Activated CD8-positive, alpha-beta T cell treated with anti-CD3 and anti-CD28 coated beads for 36 hours (primary cell): ENCODE data around the gene CCDC12. TPM values are rescaled to one million over a fixed set of nuclear protein-coding genes. Genes with fewer than 3 reads are reported as not detected.
A peak's percentile ranks its signal among the peaks of the same experiment; 100 is the strongest.

Experiments used
- ATAC-seq: fragments of 200-7000 bp; cut with Tn5 transposase; one replicate; pipeline ENCODE4 v1.10.0; 2021; ENCODE audit warnings: mild to moderate bottlenecking, moderate library complexity
- CTCF ChIA-PET: fragments of 350-600 bp; sonication (Branson Sonifier 250); formaldehyde crosslinking; loops from one replicate; lab custom pipeline; 2021; ENCODE audit warnings: antibody characterized with exemption; lab: Charles Lee
- POLR2A ChIA-PET: fragments of 350-600 bp; sonication (Branson Sonifier 250); formaldehyde crosslinking; loops from one replicate; lab custom pipeline; 2021; ENCODE audit warnings: antibody characterized with exemption; lab: Charles Lee
- DNase-seq: peaks from one replicate; pipeline ENCODE4 v3.0.0-alpha.2; 2020
- H3K27ac Mint-ChIP-seq: one replicate; pipeline ENCODE4 v1.8.0; 2021; ENCODE audit warnings: mild to moderate bottlenecking, mixed read lengths
- H3K27me3 Mint-ChIP-seq: one replicate; pipeline ENCODE4 v1.8.0; 2021; ENCODE audit warnings: mixed read lengths
- H3K36me3 Mint-ChIP-seq: one replicate; pipeline ENCODE4 v1.8.0; 2021; ENCODE audit warnings: low read depth, mixed read lengths
- H3K4me1 Mint-ChIP-seq: one replicate; pipeline ENCODE4 v1.8.0; 2021; ENCODE audit warnings: low read depth, mixed read lengths
- H3K4me3 Mint-ChIP-seq: one replicate; pipeline ENCODE4 v1.8.0; 2021; ENCODE audit warnings: mild to moderate bottlenecking, moderate library complexity, mixed read lengths
- H3K9me3 Mint-ChIP-seq: one replicate; pipeline ENCODE4 v1.8.0; 2021; ENCODE audit warnings: mixed read lengths
- CTCF ChIP-seq: fragments of 200-600 bp; IDR thresholded peaks from one replicate; pipeline ENCODE4 v1.8.0; 2022; ENCODE audit warnings: antibody characterized with exemption, mild to moderate bottlenecking
- intact Hi-C: fragments of 100-400 bp; cut with micrococcal nuclease; formaldehyde crosslinking; loops from one replicate; pipeline ENCODE4 v1.10.0; 2022
- total RNA-seq, 2 experiments: library from RNA; stranded (reverse); gene quantifications; one replicate each; pipeline ENCODE4 v1.2.3, GENCODE V29; 2021

Gene CCDC12
- total RNA-seq, 2 experiments from 2014 or later: 51.2 to 51.6 TPM

- Mint-ChIP-seq H3K27me3 (peaks cover 15% of the 10 kb centered on the region), H3K36me3 (no peaks in the 10 kb centered on the region), H3K4me3 (no peak overlapping the region), H3K4me1 (no peaks in the 10 kb centered on the region), H3K27ac (no peak overlapping the region), H3K9me3 (no peaks in the 10 kb centered on the region)
- no peak for TF ChIP-seq CTCF
- ChIA-PET CTCF (interaction anchor here (1.0 to 2.8 kb wide), 3 partner anchors 9 to 32 kb away, joined by 3 to 11 read pairs (median 6); no protein-coding TSS in a partner anchor), POLR2A (no interaction called here)
- DNase-seq: no peak
- intact Hi-C loops: no loop called here
- no peak for ATAC-seq
Observed at GRCh38 chr3:46899151-46900006, 77.2 kb downstream of the CCDC12 start.

- CTCF ChIA-PET: interaction anchor here (1.1 to 2.8 kb wide), 3 partner anchors 11 to 36 kb away, joined by 3 to 11 read pairs (median 6); partner anchors contain the start of gene MYL3
- intact Hi-C loops: no loop called here
- Mint-ChIP-seq H3K27ac (no peak overlapping the region), H3K27me3 (peaks cover 22% of the 10 kb centered on the region), H3K9me3 (no peaks in the 10 kb centered on the region), H3K4me3 (no peak overlapping the region), H3K36me3 (no peaks in the 10 kb centered on the region), H3K4me1 (no peaks in the 10 kb centered on the region)
- POLR2A ChIA-PET: no interaction called here
- peak; percentile 9 for ATAC-seq
- TF ChIP-seq CTCF: no peak
- no peak for DNase-seq
Observed at GRCh38 chr3:46898321-46899150, 78.0 kb downstream of the CCDC12 start.

GRCh38 chr3:46897829-46898320, 78.7 kb downstream of the CCDC12 start:
- peaks cover 28% of the 10 kb centered on the region for H3K27me3 Mint-ChIP-seq
- H3K4me3 Mint-ChIP-seq: no peak overlapping the region
- ChIA-PET CTCF (interaction anchor here (1.1 to 1.8 kb wide), 2 partner anchors 30 to 35 kb away, joined by 3 to 6 read pairs; partner anchors contain the start of gene MYL3), POLR2A (no interaction called here)
- ATAC-seq: no peak
- H3K27ac Mint-ChIP-seq: no peak overlapping the region
- no peak for TF ChIP-seq CTCF
- H3K36me3 Mint-ChIP-seq: no peaks in the 10 kb centered on the region
- no peaks in the 10 kb centered on the region for H3K9me3 Mint-ChIP-seq
- DNase-seq: no peak
- H3K4me1 Mint-ChIP-seq: no peaks in the 10 kb centered on the region
- intact Hi-C loops: no loop called here

- POLR2A ChIA-PET: no interaction called here
- no peak overlapping the region for H3K27ac Mint-ChIP-seq
- TF ChIP-seq CTCF: no peak
- H3K4me3 Mint-ChIP-seq: no peak overlapping the region
- no peaks in the 10 kb centered on the region for H3K36me3 Mint-ChIP-seq
- peaks cover 37% of the 10 kb centered on the region for H3K27me3 Mint-ChIP-seq
- H3K9me3 Mint-ChIP-seq: no peaks in the 10 kb centered on the region
- CTCF ChIA-PET: no interaction called here
- DNase-seq (no peak), ATAC-seq (no peak)
- H3K4me1 Mint-ChIP-seq: no peaks in the 10 kb centered on the region
- intact Hi-C loops: no loop called here
Observed at GRCh38 chr3:46897031-46897430, 79.5 kb downstream of the CCDC12 start.
